ENCODE measurements around the gene WDFY3.
"Not testable (repeated sequence)": the region's sequence is repeated elsewhere in the genome, so short reads cannot be mapped to it uniquely, and the experiment has no call there.

The WDFY3 gene

GRCh38 chr4:84673475-84674240, 292.8 kb downstream of the WDFY3 start:
- no peaks in the 10 kb centered on the region for H3K27me3 ChIP-seq (replicated peaks in 2 of 5; ENCODE audit: control insufficient read depth in 4 of 5, insufficient read depth in 5 of 5, low read length in 4 of 5)
- peaks cover 5 to 20% (median 10%) of the 10 kb centered on the region in 4 experiments for H3K36me3 ChIP-seq (ENCODE audit: control insufficient read depth in 4 of 4, insufficient read depth in 4 of 4, low read length in 3 of 4)
- DNase-seq, result no peak
- POLR2A ChIA-PET, result no interaction called here
- no peaks in the 10 kb centered on the region for H3K4me1 ChIP-seq (ENCODE audit: control extremely low read depth in 1 of 4, control insufficient read depth in 4 of 4, insufficient read depth in 4 of 4, low read length in 3 of 4)
- no CpG with 5 or more reads among the region's 1 CpG for WGBS (ENCODE audit: insufficient coverage)
- CTCF ChIA-PET, result no interaction called here
- no peaks in the 10 kb centered on the region for H3K9me3 ChIP-seq (ENCODE audit: control extremely low read depth in 1 of 5, control insufficient read depth in 4 of 5, insufficient read depth in 2 of 5, low read depth in 1 of 5, low read length in 4 of 5)
- H3K4me3 ChIP-seq (ENCODE audit: control insufficient read depth in 1 of 7, extremely low read depth in 1 of 7, insufficient read depth in 4 of 7, low read depth in 2 of 7, low read length in 6 of 7), result no peak overlapping the region
- no peak overlapping the region for H3K27ac ChIP-seq (ENCODE audit: insufficient read depth in 1 of 2, low read depth in 1 of 2, low read length in 2 of 2, poor library complexity in 1 of 2, severe bottlenecking in 2 of 2)

- CTCF ChIA-PET, result no interaction called here
- DNase-seq, result no peak
- peaks cover 4 to 12% (median 7%) of the 10 kb centered on the region in 4 experiments for H3K36me3 ChIP-seq (ENCODE audit: control insufficient read depth in 4 of 4, insufficient read depth in 4 of 4, low read length in 3 of 4)
- no peaks in the 10 kb centered on the region for H3K27me3 ChIP-seq (replicated peaks in 2 of 5; ENCODE audit: control insufficient read depth in 4 of 5, insufficient read depth in 5 of 5, low read length in 4 of 5)
- H3K9me3 ChIP-seq (ENCODE audit: control extremely low read depth in 1 of 5, control insufficient read depth in 4 of 5, insufficient read depth in 2 of 5, low read depth in 1 of 5, low read length in 4 of 5), result no peaks in the 10 kb centered on the region
- H3K4me1 ChIP-seq (ENCODE audit: control extremely low read depth in 1 of 4, control insufficient read depth in 4 of 4, insufficient read depth in 4 of 4, low read length in 3 of 4), result no peaks in the 10 kb centered on the region
- no peak overlapping the region for H3K4me3 ChIP-seq (ENCODE audit: control insufficient read depth in 1 of 7, extremely low read depth in 1 of 7, insufficient read depth in 4 of 7, low read depth in 2 of 7, low read length in 6 of 7)
- POLR2A ChIA-PET, result no interaction called here
- H3K27ac ChIP-seq (ENCODE audit: insufficient read depth in 1 of 2, low read depth in 1 of 2, low read length in 2 of 2, poor library complexity in 1 of 2, severe bottlenecking in 2 of 2), result no peak overlapping the region
Measured at GRCh38 chr4:84672177-84672576, 294.3 kb downstream of the WDFY3 start.

GRCh38 chr4:84669201-84669600, 297.3 kb downstream of the WDFY3 start:
- Histone ChIP-seq H3K9me3 (ENCODE audit: control extremely low read depth in 1 of 5, control insufficient read depth in 4 of 5, insufficient read depth in 2 of 5, low read depth in 1 of 5, low read length in 4 of 5) (no peaks in the 10 kb centered on the region), H3K4me1 (ENCODE audit: control extremely low read depth in 1 of 4, control insufficient read depth in 4 of 4, insufficient read depth in 4 of 4, low read length in 3 of 4) (no peaks in the 10 kb centered on the region), H3K27me3 (replicated peaks in 2 of 5; ENCODE audit: control insufficient read depth in 4 of 5, insufficient read depth in 5 of 5, low read length in 4 of 5) (no peaks in the 10 kb centered on the region), H3K36me3 (ENCODE audit: control insufficient read depth in 4 of 4, insufficient read depth in 4 of 4, low read length in 3 of 4) (peaks cover 4 to 8% (median 5%) of the 10 kb centered on the region in 4 experiments), H3K27ac (ENCODE audit: insufficient read depth in 1 of 2, low read depth in 1 of 2, low read length in 2 of 2, poor library complexity in 1 of 2, severe bottlenecking in 2 of 2) (no peak overlapping the region), H3K4me3 (ENCODE audit: control insufficient read depth in 1 of 7, extremely low read depth in 1 of 7, insufficient read depth in 4 of 7, low read depth in 2 of 7, low read length in 6 of 7) (no peak overlapping the region)
- CTCF ChIA-PET, result no interaction called here
- no CpG with 5 or more reads among the region's 1 CpG for WGBS (ENCODE audit: insufficient coverage)
- POLR2A ChIA-PET, result no interaction called here
- DNase-seq, result no peak

- no peaks in the 10 kb centered on the region for H3K9me3 ChIP-seq (ENCODE audit: control extremely low read depth in 1 of 5, control insufficient read depth in 4 of 5, insufficient read depth in 2 of 5, low read depth in 1 of 5, low read length in 4 of 5)
- no CpG with 5 or more reads among the region's 1 CpG for WGBS (ENCODE audit: insufficient coverage)
- no peak overlapping the region for H3K4me3 ChIP-seq (ENCODE audit: control insufficient read depth in 1 of 7, extremely low read depth in 1 of 7, insufficient read depth in 4 of 7, low read depth in 2 of 7, low read length in 6 of 7)
- POLR2A ChIA-PET, result no interaction called here
- H3K27me3 ChIP-seq (replicated peaks in 2 of 5; ENCODE audit: control insufficient read depth in 4 of 5, insufficient read depth in 5 of 5, low read length in 4 of 5), result no peaks in the 10 kb centered on the region
- H3K36me3 ChIP-seq (ENCODE audit: control insufficient read depth in 4 of 4, insufficient read depth in 4 of 4, low read length in 3 of 4), result peaks cover 0 to 3% (median under 1%) of the 10 kb centered on the region in 4 experiments
- no peak overlapping the region for H3K27ac ChIP-seq (ENCODE audit: insufficient read depth in 1 of 2, low read depth in 1 of 2, low read length in 2 of 2, poor library complexity in 1 of 2, severe bottlenecking in 2 of 2)
- H3K4me1 ChIP-seq (ENCODE audit: control extremely low read depth in 1 of 4, control insufficient read depth in 4 of 4, insufficient read depth in 4 of 4, low read length in 3 of 4), result no peaks in the 10 kb centered on the region
- no peak for DNase-seq
- CTCF ChIA-PET, result no interaction called here
Measured at GRCh38 chr4:84666439-84666838, 300.1 kb downstream of the WDFY3 start.

- H3K9me3 ChIP-seq (ENCODE audit: control extremely low read depth in 1 of 5, control insufficient read depth in 4 of 5, insufficient read depth in 2 of 5, low read depth in 1 of 5, low read length in 4 of 5); H3K27me3 ChIP-seq (replicated peaks in 2 of 5; ENCODE audit: control insufficient read depth in 4 of 5, insufficient read depth in 5 of 5, low read length in 4 of 5); H3K27ac ChIP-seq (ENCODE audit: insufficient read depth in 1 of 2, low read depth in 1 of 2, low read length in 2 of 2, poor library complexity in 1 of 2, severe bottlenecking in 2 of 2); H3K4me1 ChIP-seq (ENCODE audit: control extremely low read depth in 1 of 4, control insufficient read depth in 4 of 4, insufficient read depth in 4 of 4, low read length in 3 of 4); CTCF ChIA-PET; POLR2A ChIA-PET; DNase-seq; H3K4me3 ChIP-seq (ENCODE audit: control insufficient read depth in 1 of 7, extremely low read depth in 1 of 7, insufficient read depth in 4 of 7, low read depth in 2 of 7, low read length in 6 of 7); H3K36me3 ChIP-seq (ENCODE audit: control insufficient read depth in 4 of 4, insufficient read depth in 4 of 4, low read length in 3 of 4): not testable (repeated sequence)
- WGBS (ENCODE audit: insufficient coverage), result 98% methylated on average over 12 of the region's 19 CpGs
Measured at GRCh38 chr4:84664767-84665166, 301.7 kb downstream of the WDFY3 start.

GRCh38 chr4:84661191-84661939, 305.1 kb downstream of the WDFY3 start:
- H3K27me3 ChIP-seq (replicated peaks in 2 of 5; ENCODE audit: control insufficient read depth in 4 of 5, insufficient read depth in 5 of 5, low read length in 4 of 5), result no peaks in the 10 kb centered on the region
- H3K36me3 ChIP-seq (ENCODE audit: control insufficient read depth in 4 of 4, insufficient read depth in 4 of 4, low read length in 3 of 4), result no peaks in the 10 kb centered on the region
- no peak for DNase-seq
- CTCF ChIA-PET, result interaction anchor here (0.9 kb wide), 1 partner anchor 30 kb away, joined by 3 read pairs; no protein-coding TSS in a partner anchor
- H3K4me1 ChIP-seq (ENCODE audit: control extremely low read depth in 1 of 4, control insufficient read depth in 4 of 4, insufficient read depth in 4 of 4, low read length in 3 of 4), result no peaks in the 10 kb centered on the region
- no peak overlapping the region for H3K4me3 ChIP-seq (ENCODE audit: control insufficient read depth in 1 of 7, extremely low read depth in 1 of 7, insufficient read depth in 4 of 7, low read depth in 2 of 7, low read length in 6 of 7)
- 100% methylated on average over 2 of the region's 4 CpGs for WGBS (ENCODE audit: insufficient coverage)
- POLR2A ChIA-PET, result no interaction called here
- peaks cover 0 to 4% (median 0%) of the 10 kb centered on the region in 5 experiments for H3K9me3 ChIP-seq (ENCODE audit: control extremely low read depth in 1 of 5, control insufficient read depth in 4 of 5, insufficient read depth in 2 of 5, low read depth in 1 of 5, low read length in 4 of 5)
- no peak overlapping the region for H3K27ac ChIP-seq (ENCODE audit: insufficient read depth in 1 of 2, low read depth in 1 of 2, low read length in 2 of 2, poor library complexity in 1 of 2, severe bottlenecking in 2 of 2)

GRCh38 chr4:84660606-84661005, 305.9 kb downstream of the WDFY3 start:
- 100% methylated on average over 1 of the region's 3 CpGs for WGBS (ENCODE audit: insufficient coverage)

More at GRCh38 chr4:84660606-84661005, 305.9 kb downstream of the WDFY3 start:
- Histone ChIP-seq H3K9me3 (ENCODE audit: control extremely low read depth in 1 of 5, control insufficient read depth in 4 of 5, insufficient read depth in 2 of 5, low read depth in 1 of 5, low read length in 4 of 5) (peaks cover 0 to 4% (median 0%) of the 10 kb centered on the region in 5 experiments), H3K36me3 (ENCODE audit: control insufficient read depth in 4 of 4, insufficient read depth in 4 of 4, low read length in 3 of 4) (no peaks in the 10 kb centered on the region), H3K4me3 (ENCODE audit: control insufficient read depth in 1 of 7, extremely low read depth in 1 of 7, insufficient read depth in 4 of 7, low read depth in 2 of 7, low read length in 6 of 7) (no peak overlapping the region), H3K27me3 (replicated peaks in 2 of 5; ENCODE audit: control insufficient read depth in 4 of 5, insufficient read depth in 5 of 5, low read length in 4 of 5) (no peaks in the 10 kb centered on the region), H3K27ac (ENCODE audit: insufficient read depth in 1 of 2, low read depth in 1 of 2, low read length in 2 of 2, poor library complexity in 1 of 2, severe bottlenecking in 2 of 2) (no peak overlapping the region), H3K4me1 (ENCODE audit: control extremely low read depth in 1 of 4, control insufficient read depth in 4 of 4, insufficient read depth in 4 of 4, low read length in 3 of 4) (no peaks in the 10 kb centered on the region)
- POLR2A ChIA-PET, result no interaction called here
- DNase-seq, result no peak
- CTCF ChIA-PET, result interaction anchor here (0.9 kb wide), 1 partner anchor 29 kb away, joined by 3 read pairs; no protein-coding TSS in a partner anchor

All from common myeloid progenitor, CD34-positive (primary cell).